H1 (cell line): Measurements from ENCODE around the gene NKPD1. TPM values are rescaled to one million over a fixed set of nuclear protein-coding genes. Genes with fewer than 3 reads are reported as not detected.

Experiments
- CTCF ChIA-PET: fragments of 300-600 bp; sonication (Branson Sonifier 250); formaldehyde crosslinking; loops from one replicate; lab custom pipeline; 2021; ENCODE audit not compliant: partially characterized antibody; lab: Charles Lee
- POLR2A ChIA-PET: fragments of 300-600 bp; sonication (Branson Sonifier 250); formaldehyde crosslinking; loops from one replicate; lab custom pipeline; 2021; ENCODE audit warnings: inconsistent platforms; ENCODE audit not compliant: partially characterized antibody; lab: Charles Lee
- DNase-seq, 2 experiments: peaks; one replicate each; pipeline versions ENCODE4 v3.0.0 to v3.0.0-alpha.2; 2010 to 2022; ENCODE audit warnings: low spot score in 2 of 2, low read depth in 1 of 2, mixed read lengths in 1 of 2
- FAIRE-seq: peaks from 2 replicates; lab custom pipeline; 2011; peaks lifted over from hg19 to GRCh38; lab: Jason Lieb, UNC
- H2AFZ ChIP-seq: 2 replicates; pipeline ENCODE4 v1.8.1; 2012; ENCODE audit warnings: low read length, inconsistent platforms
- H2AK5ac ChIP-seq: 2 replicates; pipeline ENCODE4 v1.6.1; 2013; ENCODE audit warnings: low read depth, low read length
- H2BK120ac ChIP-seq: replicated peaks from 2 replicates; pipeline ENCODE3; 2013; ENCODE audit warnings: low read depth, low read length, inconsistent platforms
- H2BK12ac ChIP-seq: 2 replicates; pipeline ENCODE4 v1.6.1; 2013; ENCODE audit warnings: low read depth, low read length
- H2BK15ac ChIP-seq: 2 replicates; pipeline ENCODE4 v1.6.1; 2013; ENCODE audit warnings: low read length
- H2BK20ac ChIP-seq: 2 replicates; pipeline ENCODE4 v1.6.1; 2013; ENCODE audit warnings: low read length
- H2BK5ac ChIP-seq: 2 replicates; pipeline ENCODE4 v1.6.1; 2013; ENCODE audit warnings: low read depth, low read length
- H3K14ac ChIP-seq: 2 replicates; pipeline ENCODE4 v1.6.1; 2013; ENCODE audit warnings: inconsistent platforms; ENCODE audit not compliant: insufficient read length
- H3K18ac ChIP-seq: 2 replicates; pipeline ENCODE4 v1.6.1; 2013; ENCODE audit warnings: low read length; ENCODE audit errors: extremely low read depth
- H3K23ac ChIP-seq: 2 replicates; pipeline ENCODE4 v1.6.1; 2013; ENCODE audit warnings: inconsistent platforms; ENCODE audit not compliant: insufficient read length
- H3K23me2 ChIP-seq: 2 replicates; pipeline ENCODE4 v1.6.1; 2013; ENCODE audit warnings: low read depth, low read length
- H3K27ac ChIP-seq: 2 replicates; pipeline ENCODE4 v1.6.1; 2011; ENCODE audit warnings: low read depth, low read length, inconsistent platforms
- H3K27me3 ChIP-seq, 4 experiments: replicated peaks in 1 of 4; 1 replicate in 1 of 4; 2 replicates in 3 of 4; pipeline versions ENCODE4 v1.6.1 to v1.8.1; 2011 to 2013; ENCODE audit warnings: low read length in 3 of 4, mild to moderate bottlenecking in 3 of 4, inconsistent platforms in 2 of 4, mixed read lengths in 2 of 4, moderate library complexity in 1 of 4; ENCODE audit not compliant: control insufficient read depth in 3 of 4, insufficient read depth in 3 of 4; ENCODE audit errors: extremely low read depth in 1 of 4
- H3K36me3 ChIP-seq, 4 experiments: 2 replicates each; pipeline versions ENCODE4 v1.6.1 to v1.8.1; 2011 to 2013; ENCODE audit warnings: mild to moderate bottlenecking in 4 of 4, low read length in 3 of 4, moderate library complexity in 2 of 4, control low read depth in 1 of 4, inconsistent platforms in 1 of 4; ENCODE audit not compliant: insufficient read depth in 4 of 4, control insufficient read depth in 2 of 4
- H3K4ac ChIP-seq: replicated peaks from 2 replicates; pipeline ENCODE3; 2013; ENCODE audit warnings: low read length, low read depth, mixed read lengths, inconsistent platforms; ENCODE audit not compliant: insufficient read length
- H3K4me1 ChIP-seq, 4 experiments: replicated peaks in 1 of 4; 1 replicate in 1 of 4; 2 replicates in 3 of 4; pipeline versions ENCODE4 v1.6.1 to v1.8.1; 2011 to 2013; ENCODE audit warnings: low read length in 3 of 4, inconsistent platforms in 2 of 4, mixed read lengths in 1 of 4; ENCODE audit not compliant: insufficient read depth in 4 of 4, control insufficient read depth in 3 of 4
- H3K4me2 ChIP-seq, 2 experiments: 2 replicates each; pipeline versions ENCODE4 v1.6.1 to v1.8.1; 2011 to 2013; ENCODE audit warnings: low read depth in 2 of 2, low read length in 2 of 2, control low read depth in 1 of 2, inconsistent platforms in 1 of 2, mild to moderate bottlenecking in 1 of 2; ENCODE audit not compliant: insufficient read depth in 1 of 2
- H3K4me3 ChIP-seq, 4 experiments: fragments of 200-600, 300-600 bp in 1 of 4; sonication (generic), shearing (Covaris generic), sonication (Bioruptor Twin) in 1 of 4; 2 replicates each; pipeline versions ENCODE4 v1.5.1 to v1.8.1; 2011 to 2016; ENCODE audit warnings: low read length in 4 of 4, low read depth in 3 of 4, control low read depth in 2 of 4, inconsistent platforms in 2 of 4, mild to moderate bottlenecking in 2 of 4, mixed read lengths in 1 of 4, moderate library complexity in 1 of 4; ENCODE audit not compliant: insufficient read depth in 2 of 4; ENCODE audit errors: extremely low read depth in 1 of 4
- H3K56ac ChIP-seq: replicated peaks from 2 replicates; pipeline ENCODE3; 2013; ENCODE audit warnings: low read depth, mild to moderate bottlenecking, mixed read lengths, low read length, inconsistent platforms; ENCODE audit not compliant: insufficient read length
- H3K79me1 ChIP-seq: 2 replicates; pipeline ENCODE4 v1.6.1; 2013; ENCODE audit warnings: low read depth, low read length, control low read depth
- H3K79me2 ChIP-seq, 2 experiments: 2 replicates each; pipeline versions ENCODE4 v1.6.1 to v1.8.1; 2012 to 2013; ENCODE audit warnings: low read length in 2 of 2, mild to moderate bottlenecking in 2 of 2, inconsistent platforms in 1 of 2; ENCODE audit not compliant: insufficient read depth in 2 of 2, control insufficient read depth in 1 of 2
- H3K9ac ChIP-seq, 4 experiments: replicated peaks in 1 of 4; 1 replicate in 1 of 4; 2 replicates in 3 of 4; pipeline versions ENCODE4 v1.6.1 to v1.8.1; 2011 to 2013; ENCODE audit warnings: low read depth in 3 of 4, low read length in 3 of 4, control low read depth in 2 of 4, mild to moderate bottlenecking in 2 of 4, moderate library complexity in 2 of 4, inconsistent platforms in 1 of 4; ENCODE audit errors: extremely low read depth in 1 of 4
- H3K9me3 ChIP-seq, 2 experiments: 2 replicates each; pipeline versions ENCODE4 v1.6.1 to v1.8.1; 2012 to 2013; ENCODE audit warnings: mild to moderate bottlenecking in 2 of 2, moderate library complexity in 2 of 2, control low read depth in 1 of 2, inconsistent platforms in 1 of 2, low read depth in 1 of 2, low read length in 1 of 2, mixed read lengths in 1 of 2; ENCODE audit not compliant: insufficient read depth in 2 of 2
- H4K20me1 ChIP-seq, 2 experiments: replicated peaks in 1 of 2; 2 replicates each; pipeline versions ENCODE3 to v1.8.1; 2011 to 2013; ENCODE audit warnings: inconsistent platforms in 2 of 2, low read length in 2 of 2, mild to moderate bottlenecking in 1 of 2; ENCODE audit not compliant: insufficient read depth in 2 of 2, control insufficient read depth in 1 of 2
- H4K5ac ChIP-seq: 2 replicates; pipeline ENCODE4 v1.6.1; 2013; ENCODE audit warnings: low read length, low read depth, mixed read lengths, inconsistent platforms; ENCODE audit not compliant: insufficient read length
- H4K8ac ChIP-seq: 2 replicates; pipeline ENCODE4 v1.8.0; 2013; ENCODE audit warnings: mild to moderate bottlenecking, moderate library complexity, low read length, inconsistent platforms; ENCODE audit not compliant: insufficient read depth; ENCODE audit errors: extremely low read depth
- H4K91ac ChIP-seq: replicated peaks from 2 replicates; pipeline ENCODE3; 2013; ENCODE audit warnings: low read length, mixed read lengths, inconsistent platforms; ENCODE audit not compliant: insufficient read length
- CEBPB ChIP-seq: IDR thresholded peaks from 2 replicates; pipeline ENCODE4 v1.6.1; 2012; ENCODE audit warnings: low read depth, low read length
- CTCF ChIP-seq, 3 experiments: IDR thresholded peaks; 1 replicate in 2 of 3; 2 replicates in 1 of 3; pipeline versions ENCODE4 v1.5.1 to v1.6.1; 2011; ENCODE audit warnings: low read length in 3 of 3, mild to moderate bottlenecking in 3 of 3, inconsistent platforms in 2 of 3, low read depth in 1 of 3, moderate library complexity in 1 of 3; ENCODE audit not compliant: insufficient read depth in 1 of 3; ENCODE audit errors: control extremely low read depth in 1 of 3
- EP300 ChIP-seq, 2 experiments: IDR thresholded peaks; 1 replicate in 1 of 2; 2 replicates in 1 of 2; pipeline ENCODE4 v1.6.1; 2011 to 2012; ENCODE audit warnings: low read depth in 2 of 2, low read length in 2 of 2, mild to moderate bottlenecking in 2 of 2, borderline replicate concordance in 1 of 2, inconsistent platforms in 1 of 2, moderate library complexity in 1 of 2
- KDM1A ChIP-seq: fragments of 200-600, 300-600 bp; sonication (generic); IDR thresholded peaks from 2 replicates; pipeline ENCODE4 v1.7.1; 2016; ENCODE audit warnings: mild to moderate bottlenecking, low read length, borderline replicate concordance
- POLR2AphosphoS5 ChIP-seq: IDR thresholded peaks from 2 replicates; pipeline ENCODE4 v1.6.1; 2011; ENCODE audit warnings: low read depth, low read length
- POU5F1 ChIP-seq: IDR thresholded peaks from 2 replicates; pipeline ENCODE4 v1.6.1; 2011; ENCODE audit warnings: low read depth, mild to moderate bottlenecking, low read length, moderate library complexity
- RAD21 ChIP-seq, 2 experiments: IDR thresholded peaks in 1 of 2; conservative IDR thresholded peaks in 1 of 2; 2 replicates each; pipeline ENCODE4 v1.6.1; 2011; ENCODE audit warnings: low read depth in 2 of 2, low read length in 2 of 2, improper control_type of control experiment in 1 of 2, inconsistent platforms in 1 of 2, mild to moderate bottlenecking in 1 of 2, moderate library complexity in 1 of 2
- SIN3A ChIP-seq, 2 experiments: IDR thresholded peaks in 1 of 2; conservative IDR thresholded peaks in 1 of 2; 2 replicates each; pipeline ENCODE4 v1.6.1; 2011 to 2012; ENCODE audit warnings: low read length in 2 of 2, improper control_type of control experiment in 1 of 2, low read depth in 1 of 2, mild to moderate bottlenecking in 1 of 2
- TCF12 ChIP-seq: IDR thresholded peaks from 2 replicates; pipeline ENCODE4 v1.6.1; 2011; ENCODE audit warnings: low read depth, mild to moderate bottlenecking, low read length
- TEAD4 ChIP-seq: IDR thresholded peaks from 2 replicates; pipeline ENCODE4 v1.6.1; 2012; ENCODE audit warnings: low read depth, low read length, inconsistent platforms, mixed read lengths
- WGBS, 2 experiments: shearing (Covaris generic) in 1 of 2; methylation state at CpG; one replicate each; pipeline versions ENCODE4 v1.1.6 to v1.1.7; 2013 to 2015; ENCODE audit warnings: low lambda C conversion rate in 2 of 2, mixed read lengths in 2 of 2, inconsistent platforms in 1 of 2, low coverage in 1 of 2, missing lambda C conversion rate in 1 of 2; ENCODE audit not compliant: insufficient replicate concordance in 2 of 2, insufficient coverage in 1 of 2, insufficient read length in 1 of 2; ENCODE audit errors: extremely low coverage in 1 of 2, missing lambda C conversion rate in 1 of 2; 5-methylcytosine and 5-hydroxymethylcytosine counted together
- polyA plus RNA-seq, 7 experiments: library from polyadenylated mRNA; depleted of rRNA in 3 of 7; stranded (reverse) in 5 of 7; unstranded in 2 of 7; fragments of >200 nt in 5 of 7; fragments of 200-250 nt in 2 of 7; gene quantifications; 1 replicate in 5 of 7; 2 replicates in 1 of 7; 4 replicates in 1 of 7; pipeline versions ENCODE4 v1.2.1 to v1.2.3, GENCODE V29; 2011 to 2013; ENCODE audit warnings: missing spikeins in 2 of 7, mixed read lengths in 2 of 7
- total RNA-seq: library from RNA; stranded (reverse); fragmentation: NEBNext Ultra II Directional; extraction: Animal tissue kit (Norgen Biotek cat#: 25700); gene quantifications from 2 replicates; pipeline ENCODE4 v1.2.1, GENCODE V29; 2021

Gene NKPD1
- total and polyA plus RNA-seq, 2 of the 8 experiments (the other 6 are each of a cell fraction or from before 2014, with no cell fraction given): 0.30 to 0.39 TPM

GRCh38 chr19:45149129-45149528 lies 11.7 kb downstream of the NKPD1 start:
- FAIRE-seq (no peak), DNase-seq (no peak)
- H4K8ac ChIP-seq: no peak overlapping the region
- no peak overlapping the region for H2BK5ac ChIP-seq
- no peak overlapping the region for H2BK120ac ChIP-seq
- no peak overlapping the region for H4K91ac ChIP-seq
- no peak overlapping the region for H3K4me2 ChIP-seq
- H3K9ac ChIP-seq: no peak overlapping the region
- H3K4ac ChIP-seq: no peak overlapping the region
- H4K5ac ChIP-seq: no peak overlapping the region
- H2BK20ac ChIP-seq: no peak overlapping the region
- H3K27ac ChIP-seq: no peak overlapping the region
- H3K18ac ChIP-seq: no peak overlapping the region
- no peaks in the 10 kb centered on the region for H3K79me2 ChIP-seq
- H3K23ac ChIP-seq: no peak overlapping the region
- H3K56ac ChIP-seq: no peak overlapping the region
- WGBS, 2 experiments: 88% methylated on average over 9 of the region's 9 CpGs; no CpG with 5 or more reads in 1 of the 2 experiments
- H4K20me1 ChIP-seq: peaks cover 0 to 18% of the 10 kb centered on the region in 2 experiments
- peaks cover 0 to 13% (median 3%) of the 10 kb centered on the region in 4 experiments; a peak in 6 of 7 replicates for H3K4me1 ChIP-seq
- H2AFZ ChIP-seq: no peak overlapping the region
- H3K27me3 ChIP-seq: peaks cover 13 to 32% (median 30%) of the 10 kb centered on the region in 4 experiments
- no peak overlapping the region for H2BK12ac ChIP-seq
- no peak overlapping the region for H2BK15ac ChIP-seq
- CTCF ChIA-PET: interaction anchor here (0.6 to 5.5 kb wide), 21 partner anchors 9 to 657 kb away, joined by 3 to 32 read pairs (median 4); partner anchors contain the start of genes EXOC3L2 and NKPD1
- H3K14ac ChIP-seq: no peak overlapping the region
- peaks cover 9% of the 10 kb centered on the region; the same call in 1 of the 2 replicates for H3K23me2 ChIP-seq
- H3K9me3 ChIP-seq: peaks cover 0 to 8% of the 10 kb centered on the region in 2 experiments; a peak in 1 of 4 replicates
- H3K4me3 ChIP-seq: no peak overlapping the region
- no peak overlapping the region for H2AK5ac ChIP-seq
- H3K36me3 ChIP-seq: peaks cover 0 to 13% (median 0%) of the 10 kb centered on the region in 4 experiments; a peak in 2 of 8 replicates
- POLR2A ChIA-PET: interaction anchor here (0.6 to 3.2 kb wide), 10 partner anchors 9 to 74 kb away, joined by 3 to 20 read pairs (median 3); partner anchors contain the start of gene NKPD1
- no peaks in the 10 kb centered on the region; the same call in 1 of the 2 replicates for H3K79me1 ChIP-seq
- no peak for TF ChIP-seq TEAD4
- no peak for TF ChIP-seq SIN3A (conservative IDR thresholded peaks at IDR 0.05 in 1 of 2, IDR thresholded peaks at IDR 0.05 in 1 of 2; ENCODE audit: low read depth in 1 of 2, low read length in 2 of 2)
- no peak for TF ChIP-seq EP300 (IDR thresholded peaks at IDR 0.05; ENCODE audit: borderline replicate concordance in 1 of 2, low read depth in 2 of 2, low read length in 2 of 2)
- no peak for TF ChIP-seq POLR2AphosphoS5
- no peak for TF ChIP-seq CTCF (IDR thresholded peaks at IDR 0.05; ENCODE audit: control extremely low read depth in 1 of 3, insufficient read depth in 1 of 3, low read depth in 1 of 3, low read length in 3 of 3)
- TF ChIP-seq POU5F1: no peak
- TF ChIP-seq CEBPB: no peak
- no peak for TF ChIP-seq KDM1A
- TF ChIP-seq RAD21 (IDR thresholded peaks at IDR 0.05 in 1 of 2, conservative IDR thresholded peaks at IDR 0.05 in 1 of 2; ENCODE audit: low read depth in 2 of 2, low read length in 2 of 2): no peak
- TF ChIP-seq TCF12: no peak
